Stromal cell of bone marrow (primary cell): ENCODE data around the gene LMBRD2.
"Not testable (repeated sequence)": the region's sequence is repeated elsewhere in the genome, so short reads cannot be mapped to it uniquely, and the experiment has no call there.

ENCODE experiments used
- DNase-seq: peaks from one replicate; pipeline ENCODE4 v3.0.0-alpha.2; 2012; ENCODE audit warnings: low read depth

Gene LMBRD2

DNA sequence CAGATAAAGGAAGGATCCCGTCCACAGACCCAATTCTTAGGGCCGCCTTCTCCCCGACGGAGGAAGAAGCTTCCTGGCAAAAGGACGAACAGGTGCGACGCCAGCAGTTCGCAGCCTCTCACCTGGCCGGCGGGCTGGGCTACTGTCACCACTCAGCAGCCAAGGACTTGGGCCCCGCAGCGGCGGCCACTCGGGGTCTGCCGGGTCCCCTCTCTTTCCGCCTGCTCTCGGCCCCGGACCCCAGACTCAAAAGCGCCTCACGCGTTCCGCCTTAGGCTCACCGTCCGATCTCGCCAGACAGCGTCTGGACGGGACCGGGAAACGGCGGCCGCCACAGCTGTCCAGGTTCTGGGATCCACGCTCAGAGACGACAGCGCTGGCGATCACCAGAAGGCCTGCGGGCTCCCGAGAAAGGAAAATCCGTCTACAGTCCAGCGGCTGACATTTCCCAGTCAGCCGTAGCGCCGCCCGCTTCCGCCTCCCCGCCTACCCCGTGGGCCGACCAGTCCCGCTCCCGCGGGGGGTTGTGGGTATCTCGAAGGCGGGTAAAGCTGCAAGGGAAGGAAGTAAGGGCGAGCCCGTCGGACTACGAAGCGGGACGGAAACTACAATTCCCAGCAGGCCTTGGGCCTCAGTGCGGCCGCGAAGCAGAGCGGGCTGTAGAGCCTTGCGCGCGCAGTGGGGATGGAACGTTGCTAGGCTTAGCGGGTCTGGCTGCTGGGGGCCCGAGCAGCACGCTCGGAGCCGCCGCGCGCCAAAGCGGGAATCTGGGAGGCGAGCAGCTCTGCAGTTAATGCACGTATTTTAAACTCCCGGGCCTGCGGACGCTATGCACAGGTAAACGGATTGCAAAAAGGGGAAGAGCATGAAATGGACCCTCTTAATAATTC is at the start of gene LMBRD2, which contains the start of gene SKP2:
Gene LMBRD2 (minus strand): TSS at position 454 of the 890 bp plus-strand sequence. CDS start 8,538 bp downstream, outside the sequence.
Gene SKP2 (plus strand): TSS at position 678 of the 890 bp plus-strand sequence. CDS start 152 bp downstream, at position 830.
- peak; percentile 97 for DNase-seq

DNA sequence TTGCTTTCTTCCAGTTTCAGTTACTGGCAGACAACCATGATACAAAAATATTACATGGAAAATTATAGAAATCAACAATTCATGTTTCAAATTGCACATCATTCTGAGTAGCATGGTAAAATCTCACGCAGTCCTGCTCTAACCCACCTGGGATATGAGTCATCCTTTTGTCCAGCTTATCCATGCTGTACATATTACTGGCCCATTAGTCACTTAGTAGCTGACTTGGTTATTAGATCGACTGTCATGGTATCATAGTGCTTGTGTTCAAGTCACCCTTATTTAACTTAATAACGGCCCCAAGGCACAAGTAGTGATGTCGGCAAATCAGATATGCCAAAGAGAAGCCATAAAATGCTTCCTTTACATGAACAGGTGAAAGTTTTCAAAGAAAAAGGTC is 48.8 kb upstream of the LMBRD2 start:
- DNase-seq, result peak; percentile 5

GRCh38 chr5:36199620-36200019 is 47.9 kb upstream of the LMBRD2 start:
- no peak for DNase-seq

DNA sequence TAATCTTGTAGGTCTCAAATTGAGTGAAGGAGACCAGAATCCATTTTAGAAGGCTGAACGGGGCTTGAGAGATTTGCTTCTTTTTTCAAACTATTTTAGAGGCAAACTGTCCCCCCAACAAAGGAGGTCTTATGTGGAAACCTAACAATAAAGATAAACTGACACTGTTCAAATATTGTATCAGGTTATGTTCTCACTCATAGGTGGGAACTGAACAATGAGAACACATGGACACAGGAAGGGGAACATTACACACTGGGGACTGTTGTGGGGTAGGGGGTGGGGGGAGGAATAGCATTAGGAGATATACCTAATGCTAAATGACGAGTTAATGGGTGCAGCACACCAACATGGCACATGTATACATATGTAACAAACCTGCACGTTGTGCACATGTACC is 47.1 kb upstream of the LMBRD2 start:
- not testable (repeated sequence) for DNase-seq

DNA sequence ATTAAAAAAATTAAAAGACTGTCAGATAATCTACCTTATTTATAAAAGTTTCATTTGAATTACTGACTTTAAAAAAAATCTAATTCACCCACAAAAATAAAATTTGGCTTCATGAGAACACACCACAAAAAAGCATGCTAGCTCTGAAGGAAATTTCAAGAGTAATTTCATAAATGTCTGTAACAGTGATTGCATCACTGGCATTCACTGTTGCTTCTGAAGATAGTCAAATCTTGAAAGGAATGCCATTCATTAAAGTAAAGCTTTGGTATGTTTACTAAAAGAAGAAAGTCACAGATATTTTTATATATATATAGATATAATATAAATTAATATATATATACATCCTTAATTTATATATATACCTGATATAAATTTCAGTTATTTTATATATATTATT is 46.6 kb upstream of the LMBRD2 start:
- DNase-seq, result no peak

DNA sequence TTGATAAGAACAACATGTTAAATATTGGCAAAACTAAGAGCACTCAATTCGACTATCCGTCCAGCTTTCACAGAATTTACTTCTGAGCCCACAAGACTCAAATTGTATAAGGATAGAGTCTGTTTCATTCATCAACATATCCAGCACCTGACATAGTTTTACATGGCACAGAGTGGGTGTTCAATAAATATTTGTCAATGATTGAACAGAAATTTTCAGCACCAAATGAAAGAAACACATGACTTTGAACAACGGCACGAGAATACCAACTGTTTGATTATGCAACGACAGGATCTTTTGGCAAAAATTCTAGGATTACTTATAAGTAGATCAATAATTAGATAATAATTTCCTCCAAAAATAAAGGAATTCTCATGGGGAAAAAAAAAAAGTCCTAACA is 42.1 kb upstream of the LMBRD2 start:
- no peak for DNase-seq

DNA sequence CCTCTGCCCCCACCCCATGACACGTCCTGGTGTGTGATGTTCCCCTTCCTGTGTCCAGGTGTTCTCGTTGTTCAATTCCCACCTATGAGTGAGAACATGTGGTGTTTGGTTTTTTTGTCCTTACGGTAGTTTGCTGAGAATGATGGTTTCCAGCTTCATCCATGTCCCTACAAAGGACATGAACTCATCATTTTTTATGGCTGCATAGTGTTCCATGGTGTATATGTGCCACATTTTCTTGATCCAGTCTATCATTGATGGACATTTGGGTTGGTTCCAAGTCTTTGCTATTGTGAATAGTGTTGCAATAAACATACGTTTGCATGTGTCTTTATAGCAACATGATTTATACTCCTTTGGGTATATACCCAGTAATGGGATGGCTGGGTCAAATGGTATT is 32.7 kb upstream of the LMBRD2 start:
- DNase-seq, result not testable (repeated sequence)

DNA sequence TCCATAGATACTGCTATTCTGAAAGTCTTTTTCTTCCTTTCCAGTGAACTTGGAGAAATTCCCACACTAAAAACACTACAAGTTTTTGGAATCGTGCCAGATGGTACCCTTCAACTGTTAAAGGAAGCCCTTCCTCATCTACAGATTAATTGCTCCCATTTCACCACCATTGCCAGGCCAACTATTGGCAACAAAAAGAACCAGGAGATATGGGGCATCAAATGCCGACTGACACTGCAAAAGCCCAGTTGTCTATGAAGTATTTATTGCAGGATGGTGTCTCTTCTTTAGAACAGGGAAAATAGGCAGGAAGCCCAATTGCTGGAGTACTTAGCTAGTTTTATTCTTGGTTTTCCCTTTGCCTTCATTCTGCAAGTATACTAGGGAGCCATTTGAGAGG is 30.1 kb upstream of the LMBRD2 start:
- no peak for DNase-seq

- DNase-seq, result no peak
These were observed 29.1 kb upstream of the LMBRD2 start for GRCh38 chr5:36180556-36181350.

- no peak for DNase-seq
These were observed 28.3 kb upstream of the LMBRD2 start for GRCh38 chr5:36179950-36180349.

- no peak for DNase-seq
These were observed 26.8 kb upstream of the LMBRD2 start for GRCh38 chr5:36178524-36178890.

DNA sequence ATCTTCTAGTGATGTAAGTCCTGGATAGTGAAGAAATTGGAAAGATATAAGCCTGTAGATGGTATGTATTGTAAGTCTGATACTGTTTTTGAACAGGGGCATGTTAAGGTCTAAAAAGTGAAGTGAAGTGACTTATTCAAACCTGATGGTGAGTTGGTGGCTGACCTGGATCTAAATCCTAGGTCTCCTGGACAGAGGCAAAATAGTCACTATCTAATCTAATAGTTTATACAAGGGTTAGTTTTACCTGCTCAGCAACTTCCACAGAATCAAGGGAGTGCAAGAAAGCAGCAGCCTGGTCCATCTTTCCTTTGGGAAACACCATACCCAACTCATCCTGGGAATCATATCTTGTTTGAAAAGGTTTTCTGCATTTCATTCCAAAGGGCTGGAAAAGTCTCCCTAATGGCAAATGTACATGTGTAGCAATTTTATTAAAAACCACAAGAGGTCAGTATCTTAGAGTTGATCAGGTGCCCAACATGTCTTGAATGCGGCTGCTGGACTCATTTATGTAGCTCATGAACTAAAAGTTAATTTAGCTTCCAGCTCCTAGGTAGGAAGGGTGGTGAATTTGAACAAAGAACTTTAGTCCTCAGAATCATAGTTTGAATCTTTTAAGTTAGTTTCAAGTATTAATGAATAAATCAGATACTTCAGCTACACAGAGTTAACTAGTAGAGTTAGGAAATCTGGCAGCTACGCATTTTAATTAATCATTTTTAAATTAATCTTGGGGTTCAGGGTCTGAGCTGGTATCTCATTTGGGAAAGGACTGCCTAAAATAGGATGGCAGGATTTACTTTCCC is 26.2 kb upstream of the LMBRD2 start:
- peak; percentile 27 for DNase-seq

DNA sequence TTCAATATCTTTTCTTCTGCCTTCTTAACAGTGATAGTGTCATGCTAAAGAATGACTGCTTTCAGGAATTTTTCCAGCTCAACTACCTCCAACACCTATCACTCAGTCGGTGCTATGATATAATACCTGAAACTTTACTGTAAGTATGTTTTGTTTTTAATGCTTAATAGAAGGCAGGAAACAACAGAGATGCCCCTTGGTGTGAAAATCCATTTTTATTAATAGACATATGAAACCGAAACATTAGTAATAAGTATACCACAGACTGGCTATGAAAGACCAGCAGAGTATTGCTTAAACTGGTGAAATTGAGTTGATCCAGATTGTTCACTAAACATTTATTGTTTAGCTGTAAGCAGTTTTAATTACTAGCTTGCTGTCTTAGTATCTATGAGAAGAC is 25.5 kb upstream of the LMBRD2 start:
- no peak for DNase-seq

DNA sequence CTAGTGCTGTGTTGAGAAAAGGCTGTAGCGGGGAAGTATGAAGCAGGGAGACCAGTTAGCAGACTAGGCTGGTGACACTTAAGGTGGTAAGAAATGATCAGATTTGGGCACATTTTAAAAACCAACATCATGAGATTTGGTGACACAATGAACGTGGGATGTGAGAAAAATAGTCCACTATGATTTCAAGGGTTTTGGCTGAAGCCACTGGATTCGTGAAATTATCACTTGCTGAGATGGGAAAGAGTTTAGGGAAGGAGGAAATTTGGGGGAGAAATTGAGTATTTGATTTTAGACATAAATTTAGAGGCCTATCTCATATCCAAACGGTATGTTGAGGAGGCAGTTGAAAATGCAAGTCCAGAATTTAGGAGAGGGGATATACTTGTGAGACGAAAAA is 23.4 kb upstream of the LMBRD2 start:
- DNase-seq, result no peak

GRCh38 chr5:36174119-36174518 is 22.4 kb upstream of the LMBRD2 start:
- no peak for DNase-seq

- no peak for DNase-seq
These were observed 21.7 kb upstream of the LMBRD2 start for GRCh38 chr5:36173426-36173825.

GRCh38 chr5:36172599-36172998 is 20.9 kb upstream of the LMBRD2 start:
- DNase-seq, result no peak

- DNase-seq, result no peak
These were observed 19.2 kb upstream of the LMBRD2 start for GRCh38 chr5:36170832-36171424.

DNA sequence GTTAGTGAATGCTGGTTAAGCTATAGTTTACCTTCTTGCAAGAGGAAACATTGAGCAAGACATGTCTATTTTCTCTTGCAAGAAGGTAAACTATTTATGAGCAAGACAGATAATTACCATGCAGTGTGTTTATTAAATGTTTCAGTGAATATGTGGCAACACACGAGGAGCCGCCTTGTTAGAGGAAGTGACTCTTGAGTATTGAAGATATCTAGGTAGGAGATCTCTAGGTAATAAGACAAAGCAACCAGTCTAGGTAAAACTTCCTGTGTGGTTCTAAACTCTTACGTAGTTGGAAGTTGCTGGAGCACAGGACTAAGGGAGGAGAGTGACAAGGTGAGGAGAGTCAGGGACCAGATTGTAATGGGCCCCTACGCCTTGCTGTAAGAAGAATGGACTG is 17.1 kb upstream of the LMBRD2 start:
- DNase-seq, result no peak

- no peak for DNase-seq
These were observed 12.8 kb upstream of the LMBRD2 start for GRCh38 chr5:36164461-36164860.

DNA sequence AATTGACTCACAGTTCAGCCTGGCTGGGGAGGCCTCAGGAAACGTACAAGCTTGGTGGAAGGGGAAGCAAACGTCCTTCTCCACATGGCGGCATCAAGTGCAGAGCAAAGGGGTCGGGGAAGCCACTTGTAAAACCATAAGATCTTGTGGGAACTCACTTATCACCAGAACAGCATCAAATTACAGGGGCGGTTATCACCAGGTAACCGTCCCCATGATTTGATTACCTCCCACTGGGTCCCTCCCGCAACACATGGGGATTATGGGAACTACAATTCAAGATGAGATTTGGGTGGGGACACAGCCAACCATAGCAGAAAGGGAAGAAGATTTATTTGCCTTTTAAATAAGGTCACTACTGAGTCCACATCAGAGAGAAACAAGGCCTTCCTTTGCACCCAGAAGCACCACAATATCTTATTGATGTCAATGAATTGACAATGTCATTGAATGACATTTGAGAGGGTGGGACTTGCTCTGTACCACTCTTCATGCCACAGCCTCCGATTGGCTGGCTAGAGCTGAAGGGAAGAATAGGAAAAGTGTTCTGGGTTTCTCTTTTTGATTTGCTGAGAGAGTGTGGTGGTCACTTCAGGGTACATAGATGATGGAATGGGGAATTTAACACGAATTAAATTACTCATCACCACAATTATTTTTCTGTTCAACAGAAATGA is 11.3 kb upstream of the LMBRD2 start:
- DNase-seq, result no peak
